ENCODE data around the gene MCCD1.
"Not testable (repeated sequence)": the region's sequence is repeated elsewhere in the genome, so short reads cannot be mapped to it uniquely, and the experiment has no call there.

MCCD1 gene, protein sequence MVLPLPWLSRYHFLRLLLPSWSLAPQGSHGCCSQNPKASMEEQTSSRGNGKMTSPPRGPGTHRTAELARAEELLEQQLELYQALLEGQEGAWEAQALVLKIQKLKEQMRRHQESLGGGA

DNA sequence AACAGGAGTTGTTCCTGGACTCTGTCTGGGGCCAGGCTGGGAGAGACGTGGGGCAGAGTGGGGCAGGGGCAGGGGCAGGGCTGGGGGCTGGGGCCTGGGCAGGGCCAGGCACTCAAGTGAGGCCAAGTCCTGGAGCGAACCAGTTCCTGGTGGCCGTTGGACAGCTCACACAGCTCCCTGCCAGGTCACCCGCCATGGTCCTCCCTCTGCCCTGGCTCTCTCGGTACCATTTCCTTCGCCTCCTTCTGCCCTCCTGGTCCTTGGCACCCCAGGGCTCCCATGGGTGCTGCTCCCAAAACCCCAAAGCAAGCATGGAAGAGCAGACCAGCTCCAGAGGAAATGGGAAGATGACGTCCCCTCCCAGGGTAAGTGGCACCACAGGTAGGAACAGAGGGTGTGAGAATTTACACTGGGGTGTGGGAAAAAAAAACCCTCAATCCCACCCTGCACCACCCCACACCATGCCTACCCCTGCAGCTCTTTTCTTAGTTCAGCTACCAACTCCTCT lies at the start of gene MCCD1:
Gene MCCD1, plus strand, starts transcription at position 142 of the 508 bp plus-strand sequence. Its CDS starts 53 bp downstream, at position 195.
- no peak for DNase-seq (ENCODE audit: low spot score)

DNA sequence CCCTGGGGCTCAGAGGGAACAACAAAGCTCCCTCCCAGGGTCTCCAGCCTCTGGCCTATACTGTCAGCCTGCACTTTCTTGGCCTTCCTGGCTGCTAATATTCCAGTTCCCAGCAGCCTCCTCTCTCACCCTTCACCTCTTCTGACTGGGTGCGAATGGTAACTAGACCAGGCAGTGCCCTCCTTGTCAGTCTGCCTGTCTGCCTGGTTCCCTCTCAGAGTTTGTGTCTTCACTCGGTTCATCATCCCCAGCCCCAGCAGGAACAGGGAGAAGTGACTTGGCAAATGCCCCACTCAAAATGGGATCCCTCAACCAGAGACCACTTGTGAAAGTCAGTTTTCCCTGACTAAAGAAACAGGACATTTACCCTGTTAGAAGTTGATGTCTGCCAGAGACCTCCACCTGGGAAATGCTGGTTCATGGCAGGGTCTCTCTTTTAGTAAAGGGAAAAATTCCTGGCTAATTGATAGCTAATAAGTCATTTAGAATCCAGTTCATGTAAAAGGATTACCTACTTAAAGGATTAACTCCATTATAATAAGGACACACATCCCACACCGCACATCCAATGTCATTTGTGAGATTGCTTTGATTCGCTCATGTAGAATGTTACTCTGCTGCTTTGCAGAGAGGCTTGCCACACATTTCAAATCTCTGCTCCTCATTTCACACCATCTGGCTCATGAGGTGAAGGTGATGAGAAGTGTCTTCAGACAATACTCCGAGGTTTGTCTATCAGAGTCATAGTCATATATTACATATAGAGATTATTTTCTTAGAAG lies 49.4 kb upstream of the MCCD1 start:
- DNase-seq (ENCODE audit: low spot score): no peak

DNA sequence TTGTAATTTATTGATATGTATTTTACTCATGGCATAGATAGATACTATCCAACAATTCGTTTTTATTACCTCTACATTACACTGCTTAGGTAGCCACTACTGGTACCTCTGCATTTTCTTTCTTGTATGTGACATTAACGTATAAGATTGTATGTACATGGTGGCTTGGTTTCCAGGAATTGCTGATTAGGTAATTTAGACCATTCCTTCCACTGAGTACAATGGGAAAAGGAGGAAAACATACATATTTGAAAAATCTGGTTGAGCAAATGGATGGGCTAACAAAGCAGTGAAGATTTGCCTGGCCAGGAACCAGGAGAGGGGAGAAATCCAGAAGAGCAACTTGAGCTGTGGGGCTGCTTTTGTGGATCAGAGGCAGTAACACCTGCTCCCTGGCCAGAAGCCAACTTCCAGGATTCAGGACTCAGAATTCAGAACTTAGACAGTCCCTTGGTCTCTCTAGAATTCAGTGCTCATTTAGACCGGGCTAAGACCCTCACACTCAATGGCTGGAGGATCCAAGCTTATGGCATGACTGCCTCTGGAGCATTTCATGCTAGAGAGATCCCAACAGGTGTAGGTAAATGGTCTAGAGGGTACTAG lies 48.7 kb upstream of the MCCD1 start:
- DNase-seq (ENCODE audit: low spot score): no peak

DNA sequence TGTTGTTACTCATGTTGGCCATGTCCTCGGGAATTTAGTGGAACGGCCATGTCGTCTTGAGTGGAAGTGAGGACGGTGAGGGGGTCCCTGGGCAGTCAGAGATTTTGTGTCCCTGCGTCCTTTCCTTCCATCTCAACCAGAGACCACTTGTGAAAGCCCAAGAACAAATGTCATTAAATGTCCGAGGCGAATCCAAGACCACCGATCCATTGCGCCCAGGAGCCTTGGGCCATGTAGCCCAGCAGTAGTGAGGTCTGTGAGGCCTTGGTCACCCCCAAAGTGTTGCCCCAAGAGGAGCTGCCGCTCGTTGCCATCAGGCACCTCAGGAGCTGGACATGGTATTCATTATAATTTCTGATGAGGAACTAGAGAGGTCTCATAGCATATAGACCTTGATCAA lies 48.2 kb upstream of the MCCD1 start:
- DNase-seq (ENCODE audit: low spot score): no peak

DNA sequence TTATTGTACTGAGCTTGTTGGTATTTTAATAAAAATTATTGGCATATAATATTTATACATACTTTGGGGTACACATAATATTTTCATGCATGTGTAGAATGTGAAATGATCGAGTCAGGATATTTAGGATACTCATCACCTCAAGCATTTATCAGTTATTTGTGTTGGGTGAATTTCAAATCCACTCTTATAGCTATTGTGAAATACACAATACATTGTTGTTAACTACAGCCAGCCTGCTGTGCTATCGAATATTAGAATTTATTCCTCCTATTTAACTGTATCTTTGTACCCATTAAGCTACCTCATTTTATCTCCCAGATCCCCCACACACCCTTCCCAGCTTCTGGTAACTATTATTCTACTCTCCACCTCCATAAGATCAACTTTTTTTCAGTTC lies 45.4 kb upstream of the MCCD1 start:
- DNase-seq (ENCODE audit: low spot score): no peak

DNA sequence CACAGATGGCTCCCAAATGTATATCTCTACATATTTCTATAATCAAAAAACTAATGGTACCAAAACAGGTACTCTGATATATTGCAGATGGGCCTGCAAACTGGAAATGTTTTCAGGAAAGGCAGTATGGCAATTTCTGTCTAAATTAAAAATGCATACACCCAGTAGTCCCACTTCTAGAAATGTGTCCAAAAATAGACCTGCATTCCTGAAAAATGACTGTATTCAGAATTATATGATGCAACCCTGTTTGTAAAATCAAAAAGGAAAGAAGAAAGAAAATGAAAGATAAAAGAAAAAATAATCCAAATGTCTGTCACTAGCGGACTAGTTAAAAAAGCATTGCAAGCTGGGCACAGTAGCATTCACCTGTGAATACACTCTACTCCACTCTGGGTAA lies 43.7 kb upstream of the MCCD1 start:
- DNase-seq (ENCODE audit: low spot score): no peak

DNA sequence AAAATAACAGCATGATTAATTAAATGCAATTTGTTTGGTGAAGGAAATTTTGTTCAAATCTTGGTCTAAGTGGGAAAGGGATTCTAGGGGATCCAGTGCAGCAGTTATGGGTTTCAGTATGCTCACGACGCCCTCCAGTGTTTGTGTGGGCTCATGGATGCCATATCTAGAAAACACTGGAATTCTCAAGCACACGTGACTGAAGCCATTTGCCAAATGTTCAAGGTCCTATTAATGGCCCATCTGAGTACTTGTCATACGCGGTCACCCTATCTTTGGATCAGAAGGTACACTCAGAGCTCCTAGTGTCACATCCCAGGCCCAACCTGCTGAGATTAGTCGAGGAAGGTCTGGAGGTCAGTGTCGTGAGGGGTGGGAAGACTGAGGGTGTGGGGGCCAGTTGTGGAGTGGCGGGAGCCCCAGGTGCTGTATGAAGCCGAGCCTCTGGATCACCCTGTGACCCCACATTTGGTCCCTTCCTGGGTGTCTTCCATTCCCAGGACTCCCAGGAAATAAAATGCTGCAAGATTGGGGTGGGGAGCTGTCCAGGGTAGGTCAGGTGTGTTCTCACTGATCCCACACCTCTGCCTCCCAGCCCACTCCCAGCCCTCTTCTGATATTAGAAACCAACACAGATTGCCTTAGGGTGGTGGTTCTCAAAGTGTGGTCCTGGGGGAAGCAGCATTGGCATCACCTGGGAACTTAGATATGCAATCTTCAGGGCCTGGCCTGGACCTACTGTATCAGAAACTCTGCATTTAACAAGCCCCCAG lies 42.5 kb upstream of the MCCD1 start:
- not testable (repeated sequence) for DNase-seq (ENCODE audit: low spot score)

DNA sequence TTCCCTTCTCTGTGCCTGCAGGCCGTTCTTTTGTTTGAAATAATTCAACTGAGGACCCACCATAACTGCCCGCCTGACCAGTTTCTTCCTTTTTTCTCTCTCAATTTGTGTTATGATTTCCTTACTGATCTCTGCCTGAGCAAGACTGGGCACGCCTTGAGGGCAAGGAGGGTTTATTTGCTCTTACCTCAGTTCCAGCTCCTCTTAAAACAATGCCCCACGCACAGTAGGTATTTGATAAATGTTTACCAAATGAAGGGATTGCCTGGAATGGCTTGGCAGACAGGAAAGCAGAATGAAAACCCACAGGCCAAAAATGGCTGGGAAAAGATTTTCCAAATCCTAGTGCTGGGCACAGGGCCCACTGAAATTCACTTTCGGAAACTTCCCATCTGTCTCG lies 41.1 kb upstream of the MCCD1 start:
- not testable (repeated sequence) for DNase-seq (ENCODE audit: low spot score)

DNA sequence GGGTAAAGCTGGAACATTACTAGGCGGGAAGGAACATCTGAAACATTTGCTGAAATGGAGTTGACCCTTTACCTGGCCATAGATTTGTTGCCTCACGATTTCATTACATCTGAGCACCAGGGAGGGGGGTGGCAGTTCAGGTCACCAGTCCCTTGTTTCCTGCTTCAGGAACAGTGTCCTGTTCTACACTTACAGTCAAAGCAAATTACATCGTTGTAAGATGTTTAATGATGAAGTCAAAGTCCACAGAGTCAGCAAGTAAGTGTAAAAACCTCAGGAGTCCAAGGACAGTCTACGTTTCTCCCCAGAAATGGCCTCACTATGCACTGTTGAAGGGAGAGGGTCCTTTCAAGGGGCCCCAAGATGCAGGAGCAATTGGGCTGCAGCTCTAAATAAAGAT lies 39.7 kb upstream of the MCCD1 start:
- no peak for DNase-seq (ENCODE audit: low spot score)

DNA sequence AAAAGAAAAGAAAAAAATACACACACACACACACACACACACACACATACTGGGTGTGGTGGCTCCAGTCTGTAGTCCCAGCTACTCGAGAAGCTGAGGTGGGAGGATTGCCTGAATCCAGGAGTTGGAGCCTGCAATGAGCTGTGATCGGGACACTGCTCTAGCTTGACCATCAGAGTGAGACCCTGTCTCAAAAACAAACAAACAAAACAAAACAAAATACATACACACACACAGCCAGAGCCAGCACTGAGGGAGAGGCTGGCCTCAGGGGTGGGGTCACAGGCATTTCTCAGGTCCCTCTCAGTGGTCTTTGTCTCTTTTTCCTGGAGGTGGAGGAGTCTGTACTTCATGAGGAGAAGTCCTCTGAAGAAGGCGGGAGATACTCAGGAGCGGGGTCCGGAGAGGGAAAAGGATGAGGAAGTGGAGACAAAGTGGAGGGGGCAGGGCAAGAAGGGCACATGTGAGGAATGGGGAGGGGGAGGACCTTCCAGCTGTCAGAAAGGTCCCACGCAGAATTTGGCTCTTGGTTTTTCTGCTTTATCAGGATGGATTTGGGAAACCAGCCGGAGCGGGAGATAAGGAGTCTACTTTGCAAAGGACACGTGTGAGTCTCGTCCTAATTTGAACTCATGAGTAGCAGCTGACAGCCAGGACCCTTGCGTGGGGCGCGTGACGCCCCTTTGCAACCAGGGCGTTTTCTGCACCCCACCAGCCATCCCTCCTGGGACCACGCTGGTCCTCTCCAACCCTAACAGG lies 38.5 kb upstream of the MCCD1 start:
- no peak for DNase-seq (ENCODE audit: low spot score)

DNA sequence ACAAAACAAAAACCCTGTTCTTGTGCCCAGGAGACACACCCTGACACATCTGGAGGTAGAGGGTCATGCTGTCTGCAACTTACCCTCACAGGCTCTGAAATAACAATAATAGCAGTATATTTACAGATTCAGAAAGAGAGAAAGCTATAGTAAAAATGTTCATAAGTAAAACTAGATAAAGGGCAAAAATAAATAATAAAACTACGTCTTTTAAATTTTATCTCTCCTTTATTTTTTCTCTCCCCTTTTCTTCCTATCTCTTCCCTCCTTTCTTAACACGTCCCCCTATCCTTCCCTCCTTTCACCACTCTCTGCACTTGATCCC lies 35.2 kb upstream of the MCCD1 start:
- DNase-seq (ENCODE audit: low spot score): not testable (repeated sequence)

DNA sequence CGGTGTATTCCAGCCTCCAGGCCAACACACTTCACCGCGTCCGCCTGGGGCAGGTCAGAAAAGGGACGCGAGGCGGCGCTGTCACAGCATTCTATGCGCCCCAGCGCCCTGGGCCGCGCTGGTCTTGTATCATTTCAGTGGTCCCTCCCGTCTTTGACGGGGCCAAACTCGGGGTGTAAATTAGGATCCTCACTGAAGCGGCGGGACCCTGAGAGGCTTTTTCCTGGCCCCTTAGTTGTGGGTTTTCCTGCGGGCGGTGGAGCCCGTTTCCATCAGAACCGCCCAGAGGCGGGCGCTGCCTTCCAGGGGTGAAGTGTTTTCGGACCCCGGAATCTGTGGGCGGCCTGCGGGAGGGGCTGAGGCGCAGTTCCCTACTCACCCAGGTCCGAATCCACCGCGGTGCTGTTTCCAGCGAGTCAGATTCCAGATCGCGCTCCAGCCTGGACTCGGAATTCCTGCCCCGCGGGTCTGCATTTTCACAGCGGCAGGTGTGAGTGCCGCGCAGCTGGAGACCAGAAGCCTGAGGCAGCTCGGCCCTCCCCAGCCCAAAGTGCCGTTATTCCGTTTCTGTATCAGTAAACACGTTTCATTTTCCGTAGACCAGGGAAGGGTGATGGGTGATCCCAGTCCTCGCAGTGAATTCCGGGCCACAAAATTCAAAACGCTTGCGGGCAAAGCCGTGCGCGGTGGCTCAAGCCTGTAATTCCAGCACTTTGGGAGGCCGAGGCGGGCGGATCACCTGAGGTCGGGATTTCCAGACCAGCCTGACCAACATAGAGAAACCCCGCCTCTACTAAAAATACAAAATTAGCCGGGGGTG lies 34.7 kb upstream of the MCCD1 start:
- DNase-seq (ENCODE audit: low spot score): peak; percentile 35

DNA sequence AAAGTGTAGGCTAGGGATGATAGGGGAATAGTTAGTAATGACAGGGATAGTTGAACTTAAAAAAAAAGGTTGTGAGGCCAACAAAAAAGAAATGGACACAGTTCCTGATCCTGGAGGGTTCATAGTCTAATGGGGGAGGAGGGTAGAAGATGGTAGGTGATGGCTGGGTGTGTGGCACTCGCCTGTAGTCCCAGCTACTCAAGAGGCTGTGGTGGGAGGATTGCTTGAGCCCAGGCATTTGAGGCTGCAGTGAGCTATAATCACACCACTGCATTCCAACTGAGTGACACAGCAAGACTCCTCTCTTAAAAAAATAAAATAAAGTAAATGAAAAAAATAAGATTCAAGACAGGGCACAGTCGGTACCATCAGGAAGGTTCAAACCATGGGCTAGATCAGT lies 33.2 kb upstream of the MCCD1 start:
- no peak for DNase-seq (ENCODE audit: low spot score)

DNA sequence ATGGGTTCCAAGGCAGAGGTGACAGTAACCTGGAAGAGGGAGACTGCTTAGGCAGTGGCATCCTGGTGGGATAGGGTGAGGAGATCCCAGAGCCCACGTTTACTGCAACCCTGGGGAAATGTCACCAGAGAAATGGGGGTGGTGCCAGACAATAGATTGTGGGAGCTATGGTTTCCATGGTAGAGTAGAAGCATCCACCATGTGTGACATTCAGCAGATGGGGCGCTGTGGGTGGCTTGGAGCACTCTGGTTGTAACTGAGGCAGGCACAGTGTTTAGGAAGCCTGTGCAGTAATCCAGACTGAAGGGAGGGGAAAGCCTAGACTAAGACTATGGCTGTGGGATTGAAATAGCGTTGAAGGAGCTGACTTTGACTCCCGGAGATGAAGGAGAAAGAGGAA lies 31.9 kb upstream of the MCCD1 start:
- not testable (repeated sequence) for DNase-seq (ENCODE audit: low spot score)

DNA sequence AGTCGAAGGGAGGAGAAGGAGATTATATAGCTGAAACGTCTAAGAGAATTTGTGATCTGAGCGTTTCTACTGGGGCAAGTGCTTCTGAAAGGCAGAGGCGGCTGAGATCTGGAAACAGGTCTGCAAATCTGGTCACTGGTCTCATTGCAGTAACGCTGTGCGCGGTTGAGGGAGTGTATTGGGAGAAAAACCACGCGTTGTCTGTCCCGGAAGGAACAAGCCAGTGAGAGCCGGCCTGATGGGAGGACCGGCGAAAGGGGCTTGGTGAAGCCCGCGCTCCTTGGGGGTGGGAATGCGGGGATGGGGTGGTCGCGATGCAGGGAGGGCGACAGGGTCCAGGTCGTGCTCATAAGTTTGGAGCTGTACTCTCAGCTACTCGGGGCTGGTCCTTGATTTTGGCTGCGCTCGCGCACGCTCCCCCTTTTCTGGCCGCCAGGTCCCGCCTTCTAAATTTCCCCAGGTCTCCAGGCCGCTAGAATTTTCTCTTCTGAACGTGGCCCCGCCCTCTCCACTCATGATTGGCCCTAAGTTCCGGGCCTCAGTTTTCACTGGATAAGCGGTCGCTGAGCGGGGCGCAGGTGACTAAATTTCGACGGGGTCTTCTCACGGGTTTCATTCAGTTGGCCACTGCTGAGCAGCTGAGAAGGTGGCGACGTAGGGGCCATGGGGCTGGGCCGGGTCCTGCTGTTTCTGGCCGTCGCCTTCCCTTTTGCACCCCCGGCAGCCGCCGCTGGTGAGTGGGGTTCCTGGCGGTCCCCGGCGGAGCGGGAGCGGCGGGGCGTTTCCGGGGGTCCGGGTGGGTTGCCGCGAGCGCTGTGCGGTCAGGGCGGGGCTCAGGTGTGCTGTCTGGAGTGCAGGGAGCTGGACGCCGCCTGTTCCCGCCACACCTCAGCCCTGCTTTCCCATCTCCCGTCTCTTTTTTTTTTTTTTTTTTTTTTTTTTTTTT lies 31.0 kb upstream of the MCCD1 start, which contains the start of gene MICB:
Gene MICB, plus strand, starts transcription at position 615 of the 946 bp plus-strand sequence. Its CDS starts 49 bp downstream, at position 664.
- peak; percentile 42 for DNase-seq (ENCODE audit: low spot score)

DNA sequence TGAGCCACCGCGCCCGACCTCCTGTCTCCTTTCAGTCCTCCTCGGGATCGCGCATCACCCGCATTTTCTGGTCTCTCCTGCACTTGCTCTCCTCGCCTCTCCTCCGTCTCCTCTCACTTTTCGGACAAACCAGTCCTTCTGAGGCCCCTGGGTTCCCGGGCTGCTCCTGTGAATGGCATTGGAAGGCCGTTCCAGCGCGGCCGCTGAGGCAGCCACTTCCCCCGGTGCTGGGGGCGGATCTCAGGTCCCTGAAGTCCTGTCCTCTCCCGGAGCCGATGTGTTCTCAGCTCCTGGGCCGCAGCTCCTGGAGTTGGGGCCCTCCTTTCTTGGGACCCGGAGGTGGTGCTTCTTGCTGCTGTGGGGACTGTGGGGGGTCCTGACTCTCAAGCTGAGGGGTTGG lies 30.0 kb upstream of the MCCD1 start:
- no peak for DNase-seq (ENCODE audit: low spot score)

DNA sequence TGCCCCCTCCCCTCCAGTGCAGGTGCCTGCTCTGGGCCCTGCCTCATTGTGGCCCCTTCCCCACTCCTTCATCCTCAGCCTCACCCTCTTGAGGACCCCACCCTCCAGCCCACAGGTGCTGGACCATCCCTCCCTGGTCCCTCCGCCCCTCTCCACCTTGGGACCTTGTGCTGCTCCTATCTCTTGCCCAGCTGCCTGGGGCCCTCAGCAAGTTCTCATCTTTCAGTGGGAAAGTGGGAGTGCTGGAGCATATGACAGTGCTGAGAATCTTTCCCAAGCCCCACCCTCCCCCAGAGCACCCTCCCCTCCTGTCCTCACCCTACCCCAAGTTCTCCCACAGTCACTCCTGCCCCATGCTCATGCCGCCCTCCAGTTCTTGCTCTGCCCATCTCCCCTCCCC lies 29.1 kb upstream of the MCCD1 start:
- not testable (repeated sequence) for DNase-seq (ENCODE audit: low spot score)

DNA sequence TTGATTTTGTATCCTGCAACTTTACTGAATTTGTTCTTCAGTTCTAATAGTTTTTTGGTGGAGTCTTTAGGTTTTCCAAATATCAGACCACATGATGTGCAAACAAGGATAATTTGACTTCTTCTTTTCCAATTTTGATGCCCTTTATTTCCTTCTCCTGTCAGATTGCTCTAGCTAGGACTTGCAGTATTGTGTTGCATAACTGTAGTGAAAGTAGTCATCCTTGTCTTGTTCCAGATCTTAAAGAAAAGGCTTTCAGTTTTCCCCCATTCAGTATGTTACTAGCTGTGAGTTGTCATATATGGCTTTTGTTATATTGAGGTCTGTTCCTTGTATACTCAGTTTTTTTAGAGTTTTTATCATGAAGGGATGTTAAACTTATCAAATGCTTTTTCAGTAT lies 26.2 kb upstream of the MCCD1 start:
- DNase-seq (ENCODE audit: low spot score): no peak

DNA sequence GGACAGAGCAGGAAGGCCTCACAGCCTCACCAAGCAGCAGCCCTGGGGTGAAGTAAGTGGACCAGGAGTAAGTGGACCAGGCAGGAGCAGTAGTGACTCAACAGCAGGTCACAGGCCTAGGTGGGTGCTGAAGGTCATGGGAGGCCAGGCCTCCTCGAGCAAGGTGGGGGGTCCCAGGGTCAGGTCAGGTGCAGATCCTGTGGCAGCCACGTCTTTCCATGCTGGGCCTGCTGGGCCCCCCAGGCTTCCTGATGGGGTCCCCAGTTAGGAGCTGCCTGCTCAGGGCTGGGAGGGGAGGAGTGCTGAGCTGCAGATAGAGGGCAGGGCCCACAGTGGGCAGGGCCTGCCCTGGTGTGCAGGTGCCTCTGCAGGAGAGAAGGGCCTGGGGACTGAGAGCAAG lies 19.7 kb upstream of the MCCD1 start:
- DNase-seq (ENCODE audit: low spot score): not testable (repeated sequence)

DNA sequence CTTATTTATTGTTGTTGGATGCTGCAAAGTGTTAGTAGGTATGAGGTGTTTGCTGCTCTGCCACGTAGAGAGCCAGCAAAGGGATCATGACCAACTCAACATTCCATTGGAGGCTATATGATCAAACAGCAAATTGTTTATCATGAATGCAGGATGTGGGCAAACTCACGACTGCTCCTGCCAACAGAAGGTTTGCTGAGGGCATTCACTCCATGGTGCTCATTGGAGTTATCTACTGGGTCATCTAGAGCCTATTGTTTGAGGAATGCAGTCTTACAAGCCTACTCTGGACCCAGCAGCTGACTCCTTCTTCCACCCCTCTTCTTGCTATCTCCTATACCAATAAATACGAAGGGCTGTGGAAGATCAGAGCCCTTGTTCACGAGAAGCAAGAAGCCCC lies 18.8 kb upstream of the MCCD1 start:
- DNase-seq (ENCODE audit: low spot score): no peak

Data from globus pallidus (tissue), 1 donor.